DND-41 (cell line): Measurements from ENCODE around the gene YWHAG.
A peak's percentile ranks its signal among the peaks of the same experiment; 100 is the strongest.

ENCODE experiments used
- ATAC-seq: fragments of 200-7000 bp; cut with Tn5 transposase; 3 replicates; pipeline ENCODE4 v1.9.1; 2021; ENCODE audit warnings: low read depth; ENCODE audit not compliant: insufficient read depth
- DNase-seq: peaks from one replicate; pipeline ENCODE4 v3.0.0-alpha.2; 2020
- H2AFZ ChIP-seq: 2 replicates; pipeline ENCODE4 v1.6.0; 2012; ENCODE audit warnings: low read depth, low read length
- H3K27ac ChIP-seq: 2 replicates; pipeline ENCODE4 v1.5.1; 2012; ENCODE audit warnings: low read length, inconsistent platforms
- H3K27me3 ChIP-seq: fragments of 200-600 bp; sonication (generic); 2 replicates; pipeline ENCODE4 v1.6.0; 2012; ENCODE audit warnings: low read length, mild to moderate bottlenecking, inconsistent platforms; ENCODE audit not compliant: insufficient read depth, poor library complexity
- H3K36me3 ChIP-seq: 2 replicates; pipeline ENCODE4 v1.5.1; 2012; ENCODE audit warnings: low read length, inconsistent platforms; ENCODE audit not compliant: insufficient read depth
- H3K4me1 ChIP-seq: 2 replicates; pipeline ENCODE4 v1.5.1; 2012; ENCODE audit warnings: mild to moderate bottlenecking, low read length; ENCODE audit not compliant: insufficient read depth
- H3K4me2 ChIP-seq: 2 replicates; pipeline ENCODE4 v1.6.0; 2012; ENCODE audit warnings: mild to moderate bottlenecking, moderate library complexity, low read length, inconsistent platforms; ENCODE audit not compliant: insufficient read depth
- H3K4me3 ChIP-seq, 2 experiments: fragments of 200-600 bp in 1 of 2; shearing (Covaris generic) in 1 of 2; 2 replicates each; pipeline ENCODE4 v1.5.1; 2012 to 2016; ENCODE audit warnings: inconsistent platforms in 2 of 2, low read length in 2 of 2, mild to moderate bottlenecking in 2 of 2, low read depth in 1 of 2, moderate library complexity in 1 of 2
- H3K79me2 ChIP-seq: 2 replicates; pipeline ENCODE4 v1.6.0; 2012; ENCODE audit warnings: low read length, inconsistent platforms; ENCODE audit not compliant: insufficient read depth
- H3K9ac ChIP-seq: 2 replicates; pipeline ENCODE4 v1.6.0; 2012; ENCODE audit warnings: low read depth, mild to moderate bottlenecking, inconsistent platforms, low read length, moderate library complexity
- H3K9me3 ChIP-seq: 2 replicates; pipeline ENCODE4 v1.5.1; 2012; ENCODE audit warnings: low read length, moderate library complexity, mild to moderate bottlenecking, inconsistent platforms; ENCODE audit not compliant: insufficient read depth, severe bottlenecking
- H4K20me1 ChIP-seq: 2 replicates; pipeline ENCODE4 v1.6.0; 2012; ENCODE audit warnings: low read length; ENCODE audit not compliant: insufficient read depth
- CTCF ChIP-seq: IDR thresholded peaks from 2 replicates; pipeline ENCODE4 v1.5.1; 2012; ENCODE audit warnings: borderline replicate concordance, low read length, moderate library complexity, mild to moderate bottlenecking; ENCODE audit not compliant: poor library complexity, severe bottlenecking; ENCODE audit errors: extremely low read depth
- EZH2 ChIP-seq: IDR thresholded peaks from 3 replicates; pipeline ENCODE4 v1.6.1; 2012; ENCODE audit warnings: borderline replicate concordance, low read depth, mild to moderate bottlenecking, moderate library complexity, low read length, inconsistent platforms; ENCODE audit not compliant: severe bottlenecking

YWHAG gene

GRCh38 chr7:76356823-76357222, 2.0 kb downstream of the YWHAG start:
- peak overlapping the region; percentile 98 for H3K9ac ChIP-seq

DNA sequence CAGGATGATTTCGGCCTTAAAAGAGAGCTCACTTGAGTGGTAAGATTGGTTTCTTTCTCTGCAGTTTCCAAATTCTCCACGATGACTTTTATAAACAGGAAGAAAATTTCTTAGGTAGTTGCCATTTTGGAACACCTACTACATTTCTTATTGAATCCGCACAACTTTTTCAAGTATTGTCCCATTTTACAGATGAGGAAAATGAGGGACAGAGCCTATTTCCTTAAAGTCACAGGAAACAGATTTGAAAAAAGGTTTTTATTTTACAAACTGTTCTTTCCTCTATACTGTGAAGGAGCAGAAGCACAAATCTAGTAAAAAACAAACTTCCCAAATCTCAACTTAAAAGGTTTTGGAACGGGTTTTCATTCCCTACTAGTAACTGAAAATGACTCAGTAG, 2.7 kb downstream of the YWHAG start:
- H2AFZ ChIP-seq = no peak overlapping the region
- H3K27ac ChIP-seq = no peak overlapping the region
- H3K4me2 ChIP-seq = peak overlapping the region; percentile 75; the same call in 1 of the 2 replicates
- peak overlapping the region in 1 of 2 experiments; percentile 29; a peak in 1 of 4 replicates for H3K4me3 ChIP-seq
- ATAC-seq (no peak), DNase-seq (no peak)
- H3K9ac ChIP-seq = no peak overlapping the region
- peaks cover 77% of the 10 kb centered on the region for H3K79me2 ChIP-seq
- TF ChIP-seq EZH2 (no peak), CTCF (no peak)
- no peaks in the 10 kb centered on the region for H3K9me3 ChIP-seq
- H3K36me3 ChIP-seq = peaks cover 53% of the 10 kb centered on the region
- no peaks in the 10 kb centered on the region for H3K27me3 ChIP-seq
- H3K4me1 ChIP-seq = peaks cover 45% of the 10 kb centered on the region
- H4K20me1 ChIP-seq = peaks cover 57% of the 10 kb centered on the region

More at GRCh38 chr7:76356823-76357222, 2.0 kb downstream of the YWHAG start:
- Histone ChIP-seq H3K4me2 (peak overlapping the region; percentile 75), H3K36me3 (peaks cover 46% of the 10 kb centered on the region), H2AFZ (no peak overlapping the region), H4K20me1 (peaks cover 50% of the 10 kb centered on the region), H3K27me3 (no peaks in the 10 kb centered on the region), H3K9me3 (no peaks in the 10 kb centered on the region), H3K4me1 (peaks cover 45% of the 10 kb centered on the region), H3K4me3 (peak overlapping the region; percentile 96 to 100; a peak in 3 of 4 replicates), H3K79me2 (peaks cover 70% of the 10 kb centered on the region), H3K27ac (peak overlapping the region; percentile 95; the same call in 1 of the 2 replicates)
- no peak for TF ChIP-seq EZH2
- no peak for TF ChIP-seq CTCF
- ATAC-seq = no peak
- no peak for DNase-seq

- no peak for ATAC-seq
- Histone ChIP-seq H3K4me1 (peaks cover 45% of the 10 kb centered on the region), H3K36me3 (peaks cover 63% of the 10 kb centered on the region)
These were observed 3.6 kb downstream of the YWHAG start for GRCh38 chr7:76354981-76355730.

More at GRCh38 chr7:76354981-76355730, 3.6 kb downstream of the YWHAG start:
- Histone ChIP-seq H3K4me2 (peak overlapping the region; percentile 75; the same call in 1 of the 2 replicates), H4K20me1 (peaks cover 66% of the 10 kb centered on the region), H3K27me3 (no peaks in the 10 kb centered on the region), H3K4me3 (no peak overlapping the region; a peak in 1 of 4 replicates), H3K9me3 (no peaks in the 10 kb centered on the region), H3K79me2 (peaks cover 87% of the 10 kb centered on the region), H3K9ac (no peak overlapping the region), H3K27ac (no peak overlapping the region), H2AFZ (no peak overlapping the region)
- no peak for TF ChIP-seq EZH2
- no peak for TF ChIP-seq CTCF
- DNase-seq = no peak
